GM15510 (cell line): ENCODE results near the gene FANCG.

ENCODE experiments used
- POLR2A ChIP-seq: IDR thresholded peaks from 3 replicates; pipeline ENCODE4 v1.6.1; 2011; ENCODE audit warnings: borderline replicate concordance; ENCODE audit not compliant: insufficient read length; ENCODE audit errors: extremely low read depth

The FANCG gene

DNA sequence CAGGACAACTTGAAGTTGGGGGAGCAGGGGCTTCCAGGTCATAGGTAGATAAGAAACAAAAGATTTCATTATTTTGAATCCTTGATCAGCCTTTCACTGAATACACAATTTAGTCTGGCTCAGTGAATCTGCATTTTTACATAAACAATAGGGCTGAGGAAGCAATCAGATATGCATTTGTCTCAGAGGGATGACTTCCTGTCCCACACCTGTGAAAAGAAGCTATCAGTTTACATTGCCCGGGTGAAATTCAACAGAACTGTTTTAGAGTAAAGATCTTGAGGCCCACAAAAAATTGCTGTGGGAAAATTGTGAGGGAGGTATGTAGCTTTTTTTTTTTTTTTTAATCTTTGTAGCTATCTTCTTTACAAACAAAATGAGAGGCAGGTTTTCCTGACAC lies 51.9 kb downstream of the FANCG start:
- TF ChIP-seq POLR2A, result no peak

- no peak for TF ChIP-seq POLR2A
Observed at GRCh38 chr9:35027374-35027773, 52.4 kb downstream of the FANCG start.

DNA sequence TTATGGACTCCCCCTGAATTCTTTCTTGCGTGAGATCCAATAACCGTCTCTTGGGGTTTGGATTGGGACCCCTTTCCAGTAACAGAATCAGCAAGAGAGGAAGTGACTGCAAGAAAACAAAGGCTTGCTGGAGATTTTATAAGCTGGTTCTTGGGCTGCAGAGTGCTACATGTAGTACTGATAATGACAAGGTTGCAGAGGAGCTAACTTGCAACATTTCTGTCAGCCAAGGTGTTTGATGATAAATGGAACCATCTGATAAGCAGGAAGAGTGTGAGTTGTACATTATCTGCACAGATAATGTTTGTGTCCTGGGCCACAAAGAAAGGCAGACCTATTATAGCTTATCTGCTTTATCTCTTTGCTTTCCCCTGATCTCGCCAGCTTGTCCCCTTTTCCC lies 53.1 kb downstream of the FANCG start:
- TF ChIP-seq POLR2A, result no peak
